Activated T-cell treated with anti-CD3 and anti-CD28 coated beads for 1 hour (primary cell): ENCODE measurements around the gene TSPAN32.

Source experiments
- DNase-seq: peaks from one replicate; pipeline ENCODE4 v3.0.0-alpha.2; 2020; ENCODE audit warnings: low read depth

TSPAN32 gene

DNA sequence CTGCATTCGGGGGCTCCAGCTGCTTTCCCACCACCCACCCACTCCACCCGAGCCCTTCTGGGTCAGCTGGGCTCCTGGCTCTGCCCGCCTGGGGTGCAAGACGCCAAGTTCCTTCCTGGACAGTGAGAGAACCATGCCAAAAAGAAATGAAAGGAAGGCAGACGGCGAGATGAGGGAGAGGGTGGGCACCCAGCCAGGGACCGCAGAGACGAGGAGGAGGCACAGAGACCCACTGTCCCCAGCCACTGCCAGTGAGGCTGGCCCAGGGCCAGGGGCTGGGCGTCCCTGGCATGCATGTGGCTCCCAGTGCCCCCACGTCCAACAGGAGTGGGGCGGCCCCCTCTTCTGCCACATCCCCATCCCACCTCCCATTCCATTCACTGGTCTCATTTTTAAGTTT, 64.5 kb downstream of the TSPAN32 start:
- no peak for DNase-seq

DNA sequence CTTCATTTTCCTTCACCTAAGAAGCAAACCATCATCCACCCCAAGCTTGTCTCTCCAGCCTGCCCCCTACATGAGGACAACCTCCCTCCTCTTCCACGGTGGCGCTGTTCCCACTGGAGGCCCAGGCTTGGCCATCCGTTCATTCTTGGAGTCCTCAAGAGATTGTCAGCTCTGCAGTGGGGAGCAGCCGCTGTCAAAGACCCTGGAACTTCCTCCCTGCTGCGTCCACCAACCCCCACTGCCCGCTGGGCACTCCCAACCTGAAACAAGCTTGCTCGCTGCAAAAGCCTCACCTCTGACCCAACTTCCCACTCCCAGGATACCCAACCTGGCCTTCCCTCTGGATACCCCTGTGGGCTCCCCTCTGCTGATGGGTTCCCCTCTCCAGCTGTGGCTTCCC, 64.9 kb downstream of the TSPAN32 start:
- no peak for DNase-seq

DNA sequence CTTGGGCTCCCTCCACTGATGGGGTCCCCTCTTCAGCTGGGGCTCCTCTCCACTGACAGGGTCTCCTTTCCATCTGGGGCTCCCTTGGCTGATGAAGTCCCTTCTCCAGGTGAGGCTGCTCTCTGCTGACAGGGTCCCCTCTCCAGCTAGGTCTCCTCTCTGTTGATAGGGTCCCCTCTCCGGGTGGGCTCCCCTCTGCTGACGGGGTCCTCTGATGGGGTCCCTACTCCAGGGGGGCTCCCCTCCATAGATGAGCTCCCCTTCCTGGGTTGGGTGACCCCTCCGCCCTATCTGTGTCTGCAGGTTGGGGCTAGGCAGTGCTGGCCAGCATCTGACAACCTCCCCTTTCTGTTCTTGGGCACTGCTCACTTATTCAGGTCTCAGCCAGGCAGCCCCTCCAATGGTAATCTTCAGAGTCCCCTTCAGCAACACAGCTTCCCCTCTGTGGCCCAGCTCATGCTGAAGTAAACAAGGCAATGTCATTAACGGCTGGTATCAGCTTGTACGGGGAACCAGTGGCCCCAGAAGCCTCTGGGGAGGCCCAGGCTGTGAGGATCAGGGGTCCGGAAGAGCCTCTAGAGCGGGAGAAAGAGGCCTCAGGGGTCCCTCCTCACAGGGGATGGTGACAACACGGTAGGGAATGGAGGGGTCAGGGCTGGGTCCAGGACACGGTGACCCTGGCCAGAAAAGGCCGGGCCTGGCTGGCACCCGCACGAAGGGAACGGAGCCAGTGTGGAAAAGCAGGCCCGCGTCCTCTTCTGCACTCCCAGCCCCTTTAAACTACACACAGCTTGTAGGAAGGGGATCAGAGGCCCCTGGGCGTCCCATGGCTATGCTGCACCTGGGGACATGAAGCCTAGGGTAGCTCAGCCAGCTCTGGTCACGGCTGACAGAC, 65.7 kb downstream of the TSPAN32 start:
- DNase-seq = no peak
